Measurements from ENCODE around the gene ACACA. TPM values are rescaled to one million over a fixed set of nuclear protein-coding genes. Genes with fewer than 3 reads are reported as not detected.
A peak's percentile ranks its signal among the peaks of the same experiment; 100 is the strongest.
"Not testable (repeated sequence)": the region's sequence is repeated elsewhere in the genome, so short reads cannot be mapped to it uniquely, and the experiment has no call there.

The ACACA gene
- total RNA-seq, 2 donors from 2014 or later = 37.3 to 39.1 TPM

DNA sequence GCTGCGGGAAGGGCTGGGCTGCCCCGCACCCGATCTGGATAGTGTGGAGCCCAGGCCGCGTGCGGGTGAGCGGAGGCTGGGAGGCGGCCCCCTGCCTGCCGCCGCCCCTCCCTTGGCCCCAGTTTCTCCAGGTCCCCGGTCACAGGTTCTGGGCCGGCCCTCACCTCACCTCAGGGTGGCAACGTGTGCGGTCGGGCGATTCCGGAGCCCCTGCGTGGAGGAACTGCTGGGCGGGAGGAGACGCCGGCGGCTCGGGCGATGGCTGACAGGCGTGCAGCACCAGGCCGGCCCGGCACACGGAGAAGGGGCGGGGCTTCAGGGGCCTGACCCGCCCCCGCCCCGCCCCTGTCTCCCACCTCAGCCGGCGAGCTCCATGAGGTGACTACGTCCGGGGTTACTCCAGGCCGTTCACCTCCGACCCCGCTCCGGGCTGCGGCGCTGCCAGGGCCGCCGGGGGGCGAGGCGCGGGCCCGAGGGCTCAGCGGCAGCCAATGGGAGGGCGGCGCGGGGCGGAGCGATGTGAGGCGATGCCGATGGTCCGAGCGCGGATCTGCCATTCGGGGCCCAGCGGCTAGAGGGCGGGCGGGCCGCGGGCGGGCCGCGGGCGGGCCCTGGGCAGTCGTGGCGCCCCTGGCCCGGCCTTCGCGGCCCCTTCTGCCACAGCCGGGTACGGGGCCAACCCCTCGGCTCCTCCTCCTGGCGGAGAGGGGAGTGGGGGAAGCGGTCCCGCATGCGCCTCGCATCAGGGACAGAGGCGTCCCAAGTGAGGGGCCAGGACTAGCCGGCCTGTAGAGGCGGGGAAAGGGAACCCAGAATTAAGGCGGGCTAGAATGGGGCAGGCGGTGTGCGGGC is 47.6 kb downstream of the ACACA start:
- intact Hi-C loops (cut with DNase I) = no loop called here
- DNase-seq (ENCODE audit: low spot score) = peak; percentile 98

DNA sequence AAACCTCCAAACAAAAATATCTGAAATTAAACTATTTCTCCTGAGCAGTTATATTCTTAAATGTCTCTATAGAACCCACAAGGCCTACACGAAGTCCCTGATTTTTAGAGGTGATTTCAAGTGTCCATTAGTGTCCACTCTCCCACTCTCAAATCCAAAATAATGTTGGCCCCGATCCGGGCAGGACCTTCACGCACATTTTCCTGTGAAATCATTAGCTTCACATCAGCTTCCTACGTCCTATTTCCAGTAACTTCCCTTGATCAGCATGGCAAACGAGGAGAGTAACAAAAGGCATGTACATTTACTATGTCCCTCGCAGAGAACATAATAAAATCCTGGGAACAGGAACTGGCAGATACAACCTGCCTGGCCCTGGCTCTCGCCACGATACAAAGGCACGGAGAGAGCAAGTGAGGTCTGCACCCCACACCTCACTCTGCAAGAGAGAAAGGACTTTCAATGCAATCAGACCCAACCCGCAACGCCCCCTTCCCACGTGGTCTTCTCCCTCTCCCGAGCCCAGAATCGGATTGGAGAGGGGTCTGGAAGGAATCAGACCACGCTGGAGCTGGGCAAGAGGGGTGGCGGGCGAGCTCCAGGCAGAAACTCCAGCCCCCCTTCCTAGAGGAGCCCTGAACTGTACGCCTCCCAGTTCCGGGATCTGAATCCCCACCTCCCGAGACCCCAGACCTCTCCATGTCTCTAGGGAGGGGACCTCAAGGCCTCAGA is 48.4 kb downstream of the ACACA start:
- intact Hi-C loops (cut with DNase I) = no loop called here
- peak; percentile 82 for DNase-seq (ENCODE audit: low spot score)

DNA sequence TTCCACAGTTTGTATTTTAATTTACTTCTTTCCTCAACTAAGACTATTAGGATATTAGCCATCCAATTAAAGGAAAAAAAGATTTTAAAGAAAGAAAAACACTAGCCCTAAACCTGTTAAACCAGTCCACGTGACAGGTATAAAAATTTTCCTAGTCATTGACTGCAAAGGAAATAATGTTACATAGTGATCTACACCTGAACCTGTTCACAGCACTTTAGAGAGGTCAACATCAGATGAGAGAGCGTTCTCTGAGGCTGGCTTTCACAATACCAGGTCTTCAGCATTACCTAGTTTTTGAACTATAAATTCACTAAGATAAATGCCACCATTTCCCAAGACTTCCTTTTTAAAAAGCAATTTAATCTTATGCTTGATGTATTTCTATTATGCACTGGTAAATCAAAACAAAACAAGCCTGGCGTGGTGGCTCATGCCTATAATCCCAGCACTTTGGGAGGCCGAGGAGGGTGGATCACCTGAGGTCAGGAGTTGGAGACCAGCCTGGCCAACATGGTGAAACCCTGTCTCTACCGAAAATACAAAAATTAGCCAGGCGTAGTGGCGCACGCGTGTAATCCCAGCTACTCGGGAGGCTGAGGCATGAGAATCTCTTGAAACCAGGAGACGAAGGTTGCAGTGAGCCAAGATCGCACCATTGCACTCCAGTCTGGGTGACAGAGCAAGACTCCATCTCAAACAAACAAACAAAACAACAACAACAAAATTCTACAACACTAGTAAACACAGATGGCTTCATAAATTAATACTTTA is 49.7 kb downstream of the ACACA start:
- intact Hi-C loops (cut with DNase I); DNase-seq (ENCODE audit: low spot score): not testable (repeated sequence)

DNA sequence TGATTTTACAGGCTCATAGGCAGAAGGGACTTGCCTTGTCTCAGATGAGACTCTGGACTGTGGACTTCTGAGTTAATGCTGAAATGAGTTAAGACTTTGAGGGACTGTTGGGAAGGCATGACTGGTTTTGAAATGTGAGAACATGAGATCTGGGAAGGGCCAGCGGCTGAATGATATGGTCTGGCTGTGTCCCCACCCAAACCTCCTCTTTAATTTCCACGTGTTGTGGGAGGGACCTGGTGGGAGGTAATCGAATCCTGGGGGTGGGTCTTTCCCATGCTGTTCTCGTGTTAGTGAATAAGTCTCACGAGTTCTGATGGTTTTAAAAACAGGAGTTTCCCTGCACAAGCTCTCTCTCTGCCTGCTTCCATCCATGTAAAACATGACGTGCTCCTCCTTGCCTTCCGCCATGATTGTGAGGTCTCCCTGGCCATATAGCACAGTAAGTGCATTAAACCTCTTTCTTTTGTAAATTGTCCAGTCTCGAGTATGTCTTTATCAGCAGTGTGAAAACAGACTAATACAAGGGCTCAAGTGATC is 59.7 kb downstream of the ACACA start:
- DNase-seq (ENCODE audit: low spot score); intact Hi-C loops (cut with DNase I): not testable (repeated sequence)

DNA sequence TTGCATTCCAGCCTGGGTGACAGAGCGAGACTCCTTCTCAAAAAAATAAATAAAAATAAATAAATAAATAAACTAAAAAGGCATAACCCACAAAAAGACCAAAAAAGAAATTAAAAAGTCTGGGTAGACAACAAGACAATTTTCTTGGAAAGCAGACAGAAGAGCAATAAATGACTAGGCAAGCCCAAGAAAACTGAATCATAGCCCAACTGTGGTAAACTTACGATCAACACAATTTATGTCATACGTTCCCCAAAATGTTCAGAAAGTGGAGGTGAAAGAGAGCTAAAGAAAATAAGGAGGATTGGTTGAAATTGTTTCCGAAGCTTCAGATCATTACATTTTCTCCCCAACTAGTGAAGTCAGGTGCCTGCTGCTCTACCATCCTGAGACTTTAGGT is 62.1 kb downstream of the ACACA start:
- DNase-seq (ENCODE audit: low spot score) = no peak
- intact Hi-C loops (cut with DNase I) = no loop called here

DNA sequence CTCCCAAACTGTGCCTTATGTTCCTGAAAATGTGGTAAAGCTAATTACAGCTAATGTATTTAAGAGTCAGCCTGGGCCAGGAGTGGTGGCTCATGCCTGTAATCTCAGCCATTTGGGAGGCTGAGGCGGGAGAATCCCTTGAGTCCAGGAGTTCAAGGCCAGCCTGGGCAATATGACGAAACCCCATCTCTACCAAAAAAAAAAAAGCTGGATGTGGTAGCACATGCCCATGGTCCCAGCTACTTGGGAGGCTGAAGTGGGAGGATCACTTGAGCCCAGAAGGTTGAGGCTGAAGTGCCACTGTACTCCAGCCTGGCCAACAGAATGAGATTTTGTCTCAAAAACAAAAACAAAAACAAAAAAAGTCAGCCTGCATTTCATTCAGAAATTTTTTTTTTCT is 64.0 kb downstream of the ACACA start:
- DNase-seq (ENCODE audit: low spot score) = no peak
- intact Hi-C loops (cut with DNase I) = no loop called here

DNA sequence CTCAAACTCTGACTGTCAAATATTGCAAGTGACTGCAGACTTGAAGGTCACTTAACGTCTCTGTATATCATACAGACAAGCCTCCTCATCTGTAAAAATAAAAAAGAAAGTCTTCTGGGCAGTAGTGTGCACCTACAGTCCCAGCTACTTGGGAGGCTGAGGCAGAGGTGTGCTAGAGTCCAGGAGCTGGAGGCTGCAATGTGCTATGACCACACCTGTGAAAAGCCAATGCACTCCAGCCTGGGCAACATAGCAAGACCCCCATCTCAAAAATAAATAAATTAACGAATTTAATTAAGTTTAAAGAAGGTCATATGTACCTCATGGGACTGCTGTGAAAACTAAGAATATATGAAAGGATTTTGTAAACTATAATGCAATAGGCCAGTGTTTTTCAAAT is 65.8 kb downstream of the ACACA start:
- intact Hi-C loops (cut with DNase I) = no loop called here
- DNase-seq (ENCODE audit: low spot score) = no peak

DNA sequence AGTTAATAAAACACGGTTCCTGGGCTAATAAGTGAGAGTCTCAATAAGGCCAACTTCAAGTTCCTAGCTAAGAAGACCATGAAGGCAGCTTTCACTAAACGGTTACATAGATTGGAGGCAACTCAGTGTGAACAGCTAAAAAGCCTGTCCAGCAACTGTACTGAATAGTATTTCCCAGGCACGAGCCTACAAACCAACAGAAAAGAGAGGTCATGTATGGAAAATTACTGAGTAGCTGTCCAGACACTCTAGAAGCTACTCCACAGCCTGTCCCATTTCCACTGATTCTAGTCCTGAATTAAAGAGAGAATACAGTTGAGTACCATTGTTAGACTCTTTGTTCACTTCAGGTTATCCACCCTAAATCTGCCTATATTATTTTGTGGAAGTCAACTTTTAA is 67.3 kb downstream of the ACACA start:
- DNase-seq (ENCODE audit: low spot score) = no peak
- intact Hi-C loops (cut with DNase I) = no loop called here

DNA sequence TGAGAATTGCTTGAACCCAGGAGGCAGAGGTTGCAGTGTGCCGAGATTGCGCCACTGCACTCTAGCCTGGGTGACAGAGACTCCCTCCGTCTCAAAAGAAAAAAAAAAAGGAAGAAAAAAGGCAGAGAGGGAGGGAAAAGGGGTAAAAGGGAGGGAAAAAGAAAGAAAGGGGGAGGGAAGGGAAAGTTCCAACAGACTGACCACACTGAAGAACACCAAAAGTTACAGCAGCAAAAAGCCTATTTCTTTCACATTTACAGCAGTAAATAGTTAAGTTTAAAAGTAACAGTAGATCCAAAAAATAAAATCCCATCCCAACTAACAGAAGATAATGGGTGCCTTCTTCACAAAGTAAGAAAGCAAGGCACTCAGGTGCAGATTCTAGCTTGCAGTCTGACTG is 67.8 kb downstream of the ACACA start:
- DNase-seq (ENCODE audit: low spot score) = no peak
- intact Hi-C loops (cut with DNase I) = no loop called here

DNA sequence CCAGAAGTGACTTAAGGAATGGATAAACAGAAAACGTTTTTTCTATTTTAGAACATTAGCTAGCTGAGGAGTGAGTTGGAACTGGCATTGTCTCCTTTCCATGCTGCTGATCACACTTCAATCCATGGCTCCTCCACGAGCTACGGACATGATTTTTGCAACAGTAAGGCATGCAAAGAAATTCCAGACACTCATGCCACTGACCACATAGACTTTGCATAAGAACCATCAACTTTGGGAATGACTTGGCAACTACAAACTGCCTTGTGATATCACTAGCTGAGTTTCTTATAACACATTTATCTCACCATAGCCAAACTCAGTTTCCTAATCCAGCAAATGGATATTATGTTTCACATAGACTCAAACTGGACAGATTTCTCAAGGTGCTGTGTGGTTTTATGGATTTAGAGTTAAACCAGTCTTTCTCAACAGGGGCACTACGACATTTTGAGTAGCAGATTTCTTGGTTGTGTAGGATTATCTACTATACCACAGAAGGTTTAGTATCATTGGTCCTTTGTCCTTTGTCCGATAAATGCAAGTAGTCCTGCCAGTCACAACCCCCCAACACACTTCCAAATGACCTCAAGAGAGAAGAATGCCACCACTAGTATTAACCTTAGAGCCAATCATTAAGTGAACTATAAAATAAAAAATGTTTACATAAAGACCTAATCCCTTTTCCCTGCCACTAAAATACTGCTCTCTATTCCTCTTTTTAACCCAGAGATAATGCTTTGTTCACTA is 79.1 kb downstream of the ACACA start:
- DNase-seq (ENCODE audit: low spot score) = no peak
- intact Hi-C loops (cut with DNase I) = no loop called here

DNA sequence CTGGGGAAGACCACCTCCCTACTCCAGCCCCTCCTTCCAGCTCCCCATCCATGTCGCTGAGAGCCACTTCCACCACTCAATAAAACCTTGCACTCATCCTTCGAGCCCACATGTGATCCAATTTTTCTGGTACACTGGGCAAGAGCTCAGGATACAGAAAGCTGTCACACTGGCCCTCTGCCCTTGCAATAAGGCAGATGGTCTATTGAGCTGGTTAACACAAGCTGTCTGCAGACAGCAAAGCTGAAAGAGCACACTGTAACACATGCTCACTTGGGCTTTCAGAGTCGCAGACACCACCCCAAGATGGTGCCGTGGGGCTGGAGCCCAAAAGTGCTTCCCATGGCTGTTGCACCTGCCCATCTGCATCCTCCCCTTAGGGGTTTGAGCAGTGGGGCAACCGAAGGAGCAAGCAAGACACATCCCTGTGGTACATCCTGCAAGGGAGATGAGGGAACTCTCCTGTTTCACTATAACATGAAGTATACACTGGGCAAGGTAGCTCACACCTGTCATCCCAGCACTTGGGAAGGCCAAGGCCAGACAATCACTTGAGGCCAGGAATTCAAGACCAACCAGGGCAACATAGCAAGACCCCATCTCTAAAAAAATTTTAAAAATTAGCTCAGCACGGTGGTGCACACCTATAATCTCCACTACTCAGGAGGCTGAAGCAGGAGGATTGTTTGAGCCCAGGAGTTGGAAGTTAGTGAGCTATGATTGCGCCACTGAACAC is 83.6 kb downstream of the ACACA start:
- no peak for DNase-seq (ENCODE audit: low spot score)
- intact Hi-C loops (cut with DNase I) = no loop called here

DNA sequence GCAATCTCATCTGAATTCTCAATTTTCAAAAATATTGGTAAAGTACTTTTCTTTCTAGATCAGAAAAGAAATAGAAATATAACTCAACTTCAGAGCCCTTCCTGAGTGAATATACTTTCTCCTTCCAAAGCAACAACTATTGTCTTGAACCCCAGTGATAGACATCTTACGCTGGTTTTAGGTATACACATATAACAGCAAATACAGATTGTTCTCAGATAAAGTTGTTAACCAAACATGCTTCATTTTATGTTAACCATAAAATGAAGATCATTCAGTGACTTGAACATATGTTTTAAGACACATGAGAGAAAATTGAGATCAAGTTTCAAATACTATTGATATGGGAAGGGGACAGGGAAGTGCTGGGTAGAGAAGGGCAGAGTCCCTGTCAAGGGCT is 84.5 kb downstream of the ACACA start:
- intact Hi-C loops (cut with DNase I) = no loop called here

DNA sequence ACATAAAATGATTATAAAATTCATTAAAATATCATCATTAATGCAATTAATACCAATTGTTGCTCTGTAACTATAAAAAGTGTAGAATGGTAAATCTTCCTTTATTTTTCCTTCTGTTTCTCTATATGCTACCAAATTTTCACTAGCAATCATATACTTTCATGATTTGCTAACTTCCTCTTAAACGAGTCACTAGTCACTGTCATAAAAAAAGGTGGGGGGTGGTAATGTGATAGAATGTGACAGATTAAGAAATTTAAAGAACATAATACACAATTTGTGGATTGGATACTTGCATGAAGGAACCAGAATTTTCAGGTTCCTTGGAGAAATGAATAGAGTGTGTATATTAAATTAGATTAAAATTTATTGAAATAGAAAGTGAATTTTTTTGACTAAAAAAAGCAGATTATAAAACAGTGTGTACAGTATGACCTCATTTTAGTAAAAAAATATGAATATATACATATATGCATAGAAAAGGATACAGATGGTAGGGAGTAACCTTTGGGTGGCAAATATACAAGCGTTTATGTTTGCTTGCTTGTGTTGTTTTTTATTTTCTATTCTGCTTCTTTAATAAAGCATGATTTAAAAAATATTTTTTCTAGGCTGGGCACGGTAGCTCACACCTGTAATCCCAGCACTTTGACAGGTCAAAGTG is 87.6 kb downstream of the ACACA start:
- no peak for DNase-seq (ENCODE audit: low spot score)
- intact Hi-C loops (cut with DNase I) = no loop called here

More for the DNA sequence above, 84.5 kb downstream of the ACACA start:
- no peak for DNase-seq (ENCODE audit: low spot score)

DNA sequence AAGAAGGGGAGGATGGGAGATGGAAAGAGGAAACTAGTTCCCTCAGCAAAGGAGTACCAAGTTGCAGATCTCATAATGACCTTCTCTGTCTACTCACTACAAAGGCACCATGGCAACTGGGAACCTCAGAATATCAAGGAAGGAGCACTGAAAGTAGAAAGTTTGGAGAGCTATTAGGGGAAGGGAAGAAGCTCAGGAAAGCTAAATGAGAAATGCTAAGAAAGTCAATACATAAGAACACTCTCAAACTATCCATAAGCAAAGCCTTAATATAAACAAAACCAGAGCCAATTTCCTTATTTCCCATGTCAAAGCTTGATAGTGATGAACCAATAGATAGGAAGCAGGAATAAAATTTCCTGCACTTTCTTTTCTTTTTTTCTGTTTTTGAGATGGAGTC is 88.8 kb downstream of the ACACA start:
- intact Hi-C loops (cut with DNase I) = no loop called here
- DNase-seq (ENCODE audit: low spot score) = no peak

DNA sequence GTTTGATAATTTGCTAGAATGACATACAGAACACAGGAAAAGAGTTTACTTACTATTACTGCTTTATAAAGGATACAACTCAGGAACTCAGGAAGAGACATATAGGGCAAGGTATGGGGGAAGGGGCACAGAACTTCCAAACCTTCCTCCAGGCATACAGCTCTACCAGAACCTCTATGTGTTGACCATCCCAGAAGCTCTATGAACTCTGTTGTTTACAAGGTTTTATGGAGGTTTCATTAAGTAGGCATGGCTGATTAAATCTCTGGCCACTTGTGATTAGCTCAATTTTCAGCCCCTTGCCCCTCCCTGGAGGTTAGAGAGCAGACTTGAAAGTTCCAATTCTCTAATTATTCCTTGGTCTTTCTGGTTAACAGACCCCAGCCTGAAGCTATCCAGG is 91.0 kb downstream of the ACACA start:
- no peak for DNase-seq (ENCODE audit: low spot score)
- intact Hi-C loops (cut with DNase I) = no loop called here

DNA sequence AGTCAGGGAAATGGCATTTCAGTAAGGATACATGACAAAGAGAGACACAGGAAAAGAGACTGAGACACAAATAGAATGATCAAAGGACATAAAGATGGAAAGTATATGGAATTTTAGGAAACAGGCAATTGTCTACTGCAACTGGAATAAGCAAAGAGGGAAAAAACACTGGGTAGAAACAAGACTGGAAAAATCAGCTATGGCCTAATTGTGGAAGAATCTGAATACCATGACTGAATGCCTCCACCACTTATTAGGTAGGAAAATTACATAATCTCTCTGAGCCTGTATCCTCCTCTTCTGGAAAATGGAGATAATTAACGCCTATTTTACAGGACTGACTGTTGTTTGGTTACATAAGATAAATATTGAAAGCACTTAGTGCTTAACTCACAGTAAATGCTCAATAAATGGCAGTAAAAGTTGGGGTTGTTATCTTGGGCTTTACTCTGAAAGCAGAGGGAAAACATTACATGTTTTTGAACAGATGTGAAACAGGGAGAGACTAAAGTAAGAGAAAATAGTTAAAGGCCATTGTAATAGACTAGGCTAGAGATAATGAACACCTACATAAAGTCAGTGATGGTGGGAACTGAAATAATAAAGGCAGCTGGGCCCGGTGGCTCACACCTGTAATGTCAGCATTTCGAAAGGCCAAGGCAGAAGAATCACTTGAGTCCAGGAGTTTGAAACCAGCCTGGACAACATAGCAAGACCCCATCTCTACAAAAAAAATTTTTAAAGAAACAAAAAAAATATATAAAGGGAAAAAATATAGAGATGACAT is 94.3 kb downstream of the ACACA start:
- intact Hi-C loops (cut with DNase I) = no loop called here

DNA sequence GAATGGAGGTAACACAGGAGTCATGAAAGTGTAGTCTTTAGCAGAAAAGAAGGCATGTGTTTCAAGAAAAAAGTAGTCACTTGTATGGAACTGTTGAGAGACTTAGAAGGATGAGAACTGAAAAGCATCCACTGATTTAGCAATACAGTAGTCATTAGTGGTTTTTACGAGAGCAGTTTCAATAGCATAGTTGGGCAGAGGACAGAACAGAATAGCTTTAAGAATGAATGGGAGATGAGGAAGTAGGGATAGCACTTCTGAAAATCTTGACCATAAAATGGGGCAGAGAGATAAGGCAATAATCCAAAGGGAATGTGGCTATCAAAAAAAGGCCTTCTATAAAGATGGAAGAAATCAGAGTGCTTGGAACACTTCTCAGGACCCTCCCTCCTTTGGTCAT is 95.7 kb downstream of the ACACA start:
- DNase-seq (ENCODE audit: low spot score) = no peak
- intact Hi-C loops (cut with DNase I) = no loop called here

More for the DNA sequence above, 94.3 kb downstream of the ACACA start:
- DNase-seq (ENCODE audit: low spot score) = no peak

All from posterior vena cava (tissue), 2 donors.